Tongue (tissue), 3 donors: Measurements from ENCODE around the gene SP4. TPM values are rescaled to one million over a fixed set of nuclear protein-coding genes. Genes with fewer than 3 reads are reported as not detected.
"Not testable (repeated sequence)": the region's sequence is repeated elsewhere in the genome, so short reads cannot be mapped to it uniquely, and the experiment has no call there.

ENCODE experiments used
- DNase-seq: peaks from one replicate; pipeline ENCODE4 v3.0.0-alpha.2; 2015
- small RNA-seq: library from RNA; depleted of rRNA; stranded (forward); fragments of <200 nt; gene quantifications from one replicate; pipeline ENCODE3, GENCODE V24; 2014; ENCODE audit warnings: low replicate concordance
- total RNA-seq: library from RNA; depleted of rRNA; stranded (reverse); fragments of >200 nt; gene quantifications from one replicate; pipeline ENCODE4 v1.2.3, GENCODE V29; 2014

SP4 gene
- total RNA-seq, 1 donor from 2014 or later: 13.4 TPM

DNA sequence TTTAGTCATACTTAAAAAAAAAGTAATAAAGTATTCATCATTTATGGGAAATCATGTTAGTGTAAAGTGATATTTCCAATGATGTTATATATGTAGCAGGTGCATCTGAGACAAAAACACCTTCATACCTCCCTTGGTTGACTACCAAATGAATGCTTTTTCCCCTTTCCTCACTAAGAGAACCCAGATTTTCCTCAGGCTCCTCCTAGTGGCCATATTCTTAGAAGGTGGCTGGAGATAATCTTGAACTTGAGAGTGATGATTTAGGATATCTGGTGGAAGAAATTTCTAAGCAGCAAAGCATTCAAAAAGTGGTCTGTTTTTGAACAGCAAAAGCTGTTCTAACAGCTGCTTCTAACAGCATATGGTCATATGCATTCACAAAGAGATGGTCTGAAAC lies 98.1 kb downstream of the SP4 start:
- DNase-seq: no peak

DNA sequence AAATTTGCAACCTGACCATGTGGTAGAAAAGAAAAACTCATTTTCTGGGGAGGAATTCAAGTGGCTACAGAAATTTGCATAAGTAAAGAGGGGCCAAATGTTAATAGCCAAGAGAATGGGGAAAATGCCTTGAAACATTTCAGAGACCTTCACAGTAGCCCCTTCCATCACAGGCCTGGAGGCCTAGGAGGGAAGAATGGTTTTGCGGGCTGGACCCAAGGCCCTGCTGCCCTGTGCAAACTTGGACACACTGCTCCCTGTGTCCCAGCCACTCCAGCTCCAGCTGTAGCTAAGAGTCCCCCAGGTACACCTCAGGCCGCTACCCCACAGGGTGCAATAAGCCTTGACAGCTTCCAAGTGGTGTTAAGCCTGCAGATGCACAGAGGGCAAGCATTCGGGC lies 98.6 kb downstream of the SP4 start:
- no peak for DNase-seq

DNA sequence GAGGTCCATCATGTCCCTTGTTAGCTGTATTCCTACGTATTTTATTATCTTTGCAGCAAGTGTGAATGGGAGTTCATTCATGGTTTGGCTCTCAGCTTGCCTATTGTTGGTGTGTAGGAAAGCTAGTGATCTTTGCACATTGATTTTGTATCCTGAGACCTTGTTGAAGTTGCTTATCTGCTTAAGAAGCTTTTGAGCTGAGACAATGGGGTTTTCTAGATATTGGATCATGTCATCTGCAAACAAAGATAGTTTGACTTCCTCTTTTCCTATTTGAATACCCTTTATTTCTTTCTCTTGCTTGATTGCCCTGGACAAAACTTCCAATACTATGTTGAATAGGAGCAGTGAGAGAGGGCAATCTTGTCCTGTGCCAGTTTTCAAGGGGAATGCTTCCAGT lies 104.6 kb downstream of the SP4 start:
- not testable (repeated sequence) for DNase-seq

DNA sequence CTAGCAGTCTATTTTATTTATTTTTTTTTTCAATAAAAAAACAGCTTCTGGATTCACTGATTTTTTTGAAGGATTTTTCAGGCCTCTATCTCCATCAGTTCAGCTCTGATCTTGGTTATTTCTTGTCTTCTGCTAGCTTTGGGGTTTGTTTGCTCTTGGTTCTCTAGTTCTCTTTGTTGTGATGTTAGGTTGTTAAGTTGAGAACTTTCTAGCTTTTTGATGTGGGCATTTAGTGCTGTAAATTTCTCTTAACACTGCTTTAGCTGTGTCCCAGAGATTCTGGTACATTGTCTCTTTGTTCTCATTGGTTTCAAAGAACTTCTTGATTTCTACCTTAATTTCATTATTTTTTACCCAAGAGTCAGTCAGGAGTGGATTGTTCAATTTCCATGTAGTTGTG lies 105.8 kb downstream of the SP4 start:
- DNase-seq: not testable (repeated sequence)

DNA sequence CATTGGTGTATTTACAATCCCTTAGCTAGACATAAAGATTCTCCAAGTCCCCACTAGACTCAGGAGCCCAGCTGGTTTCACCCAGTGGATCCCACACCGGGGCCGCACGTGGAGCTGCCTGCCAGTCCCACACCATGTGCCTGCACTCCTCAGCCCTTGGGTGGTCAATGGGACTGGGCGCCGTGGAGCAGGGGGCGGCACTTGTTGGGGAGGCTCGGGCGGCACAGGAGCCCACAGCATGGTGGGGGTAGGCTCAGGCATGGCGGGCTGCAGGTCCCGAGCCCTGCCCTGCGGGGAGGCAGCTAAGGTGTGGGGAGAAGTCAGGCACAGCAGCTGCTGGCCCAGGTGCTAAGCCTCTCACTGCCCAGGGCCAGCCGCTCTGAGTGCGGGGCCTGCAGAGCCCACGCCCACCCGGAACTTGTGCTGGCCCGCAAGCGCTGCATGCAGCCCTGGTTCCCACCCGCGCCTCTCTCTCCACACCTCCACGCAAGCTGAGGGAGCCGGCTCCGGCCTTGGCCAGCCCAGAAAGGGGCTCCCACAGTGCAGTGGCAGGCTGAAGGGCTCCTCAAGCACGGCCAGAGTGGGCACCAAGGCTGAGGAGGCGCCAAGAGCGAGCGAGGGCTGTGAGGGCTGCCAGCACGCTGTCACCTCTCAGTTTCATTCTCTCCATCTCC lies 108.7 kb downstream of the SP4 start:
- DNase-seq: not testable (repeated sequence)

DNA sequence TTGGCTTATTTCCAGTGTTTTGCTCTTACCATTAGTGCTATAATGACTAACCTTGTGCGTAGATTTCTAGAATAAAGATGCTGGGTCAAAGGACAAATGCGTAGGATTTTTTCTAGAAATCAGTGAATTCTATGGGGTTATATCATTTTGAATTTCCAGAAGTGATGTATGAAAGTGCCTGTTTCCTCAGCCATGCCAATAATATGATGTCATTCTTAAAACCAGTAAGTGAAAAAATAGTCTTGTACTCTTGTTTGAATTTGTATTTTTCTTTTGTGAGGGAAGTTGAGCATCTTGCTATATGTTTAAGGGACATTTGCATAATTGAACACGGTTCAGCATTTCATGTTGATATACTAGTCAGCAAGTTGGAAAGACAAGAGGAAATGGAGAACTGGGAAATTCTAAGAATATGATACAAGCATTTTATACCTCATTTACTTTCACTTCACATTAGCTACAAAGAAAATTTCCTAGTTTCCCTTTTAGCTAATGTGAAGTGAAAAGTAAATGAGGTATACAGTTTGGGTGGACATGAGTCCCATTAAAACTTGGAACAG lies 111.1 kb downstream of the SP4 start:
- DNase-seq: no peak

DNA sequence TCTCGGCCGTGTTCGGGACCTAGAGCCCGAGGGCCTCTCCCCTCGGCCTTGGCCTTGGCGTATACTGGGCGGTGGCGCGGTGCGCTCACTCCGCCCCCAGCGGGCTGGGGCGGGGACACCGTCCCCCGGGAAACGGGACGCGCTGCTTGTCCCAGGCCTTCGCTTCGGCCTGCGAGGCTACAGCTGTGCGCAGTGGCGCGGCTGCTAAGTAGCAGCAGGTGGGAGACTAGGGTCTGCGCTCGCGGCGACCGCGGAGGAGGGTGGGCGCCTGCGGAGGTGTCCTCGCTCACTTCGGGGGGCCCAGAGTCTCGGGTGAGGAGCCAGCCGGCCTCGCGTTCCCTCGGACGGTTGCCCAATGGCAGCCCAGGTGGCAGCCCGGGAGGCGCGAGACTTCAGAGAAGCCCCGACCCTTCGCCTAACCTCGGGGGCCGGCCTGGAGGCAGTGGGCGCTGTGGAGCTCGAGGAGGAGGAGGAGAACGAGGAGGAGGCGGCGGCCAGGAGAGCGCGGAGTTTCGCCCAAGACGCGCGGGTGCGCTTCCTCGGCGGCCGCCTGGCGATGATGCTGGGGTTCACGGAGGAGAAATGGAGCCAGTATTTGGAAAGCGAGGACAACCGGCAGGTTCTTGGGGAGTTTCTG lies 115.1 kb downstream of the SP4 start, which contains the start of gene DNAH11:
TSS of gene DNAH11 (plus strand) at position 149 of the 637 bp plus-strand sequence. CDS start at position 356, 207 bp downstream.
- peak; percentile 62 for DNase-seq

DNA sequence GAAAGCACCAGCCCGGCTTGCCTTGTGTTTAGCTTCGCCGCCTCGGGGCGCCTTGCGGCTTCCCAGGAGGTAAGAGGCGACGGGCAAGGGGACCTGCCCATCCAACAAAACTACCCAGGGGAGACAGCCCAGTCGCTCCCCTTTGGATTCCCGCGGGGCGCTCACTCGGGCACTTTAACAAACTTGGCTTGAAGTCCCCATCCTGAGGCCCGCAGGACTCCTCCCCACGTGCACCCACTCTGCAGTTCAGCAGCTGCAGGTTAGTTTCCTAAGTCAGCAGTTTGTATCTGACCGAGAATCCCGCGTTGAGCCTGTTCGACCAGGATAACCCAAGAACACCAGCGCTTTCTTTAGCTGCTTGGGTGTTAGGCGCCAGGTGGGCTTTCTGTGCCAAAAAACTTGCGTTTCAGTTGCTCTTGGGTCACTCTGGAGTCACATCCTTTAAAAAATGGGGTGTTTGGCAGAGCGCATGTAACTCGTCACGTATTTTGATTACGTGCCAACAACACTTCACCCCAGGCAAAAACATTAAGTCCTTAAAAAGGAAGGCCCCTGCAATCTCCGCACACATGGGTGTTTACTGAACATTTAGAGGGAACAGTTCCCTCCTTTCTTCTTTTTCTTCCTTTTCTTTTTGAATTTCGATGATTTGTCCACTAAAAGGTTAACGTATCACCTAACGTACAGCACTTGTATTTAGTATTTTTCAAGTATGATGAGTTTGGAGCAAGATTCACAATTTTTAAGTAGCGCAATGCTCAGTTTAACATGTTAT lies 115.8 kb downstream of the SP4 start:
- DNase-seq: peak; percentile 50

DNA sequence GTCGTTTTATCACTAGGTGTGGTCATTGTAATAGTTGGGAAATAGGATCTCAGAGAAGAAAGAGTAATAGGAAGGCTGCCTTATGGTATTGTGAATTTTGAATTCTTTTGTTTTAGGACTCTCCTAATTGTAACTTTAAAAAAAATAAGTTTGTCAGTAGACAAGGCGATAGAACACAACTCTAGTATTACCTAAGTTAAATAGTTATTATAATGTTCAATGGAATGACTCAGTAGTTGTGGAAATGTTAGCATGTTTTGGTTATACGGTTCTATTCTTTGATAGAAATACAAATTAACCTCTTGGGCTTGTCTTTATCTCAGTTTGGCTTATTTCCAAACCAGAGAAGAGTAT lies 116.4 kb downstream of the SP4 start:
- DNase-seq: no peak

DNA sequence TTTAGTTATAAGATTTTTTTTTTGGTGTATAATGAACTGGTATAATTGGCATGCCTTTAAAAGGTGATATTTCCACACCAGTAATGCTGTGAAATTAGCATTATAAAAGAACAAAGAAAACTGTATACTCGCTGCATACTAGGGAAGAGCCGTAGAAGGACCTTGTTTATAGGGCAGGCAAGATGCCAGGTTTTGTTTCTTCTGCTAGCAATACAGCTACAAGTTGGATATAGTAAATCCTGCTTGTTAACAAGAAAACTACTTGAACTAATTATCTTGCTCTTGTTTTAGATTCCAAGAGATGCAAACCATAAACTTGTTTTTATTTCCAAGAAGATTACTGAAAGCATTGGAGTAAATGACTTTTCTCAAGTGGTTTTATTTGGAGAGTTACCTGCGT lies 116.8 kb downstream of the SP4 start:
- peak; percentile 44 for DNase-seq

DNA sequence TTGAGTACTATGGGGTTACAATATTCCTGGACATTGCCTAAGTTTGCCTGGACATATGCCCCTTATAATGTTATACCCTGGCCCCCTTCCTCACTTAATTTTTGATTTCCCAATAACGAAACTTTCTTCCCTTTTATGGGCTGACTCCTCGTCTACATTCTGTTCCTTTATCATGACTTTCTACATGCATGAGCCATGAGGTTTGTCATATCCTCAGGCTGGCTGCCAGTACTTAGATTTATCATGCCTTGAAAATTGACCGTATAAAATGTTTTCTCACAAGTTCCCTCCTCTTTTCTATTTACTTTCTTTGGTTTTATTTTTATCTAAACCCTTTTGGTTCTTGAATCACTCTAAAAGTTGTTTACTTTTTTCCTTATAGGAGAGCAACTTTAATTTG lies 119.6 kb downstream of the SP4 start:
- DNase-seq: no peak

DNA sequence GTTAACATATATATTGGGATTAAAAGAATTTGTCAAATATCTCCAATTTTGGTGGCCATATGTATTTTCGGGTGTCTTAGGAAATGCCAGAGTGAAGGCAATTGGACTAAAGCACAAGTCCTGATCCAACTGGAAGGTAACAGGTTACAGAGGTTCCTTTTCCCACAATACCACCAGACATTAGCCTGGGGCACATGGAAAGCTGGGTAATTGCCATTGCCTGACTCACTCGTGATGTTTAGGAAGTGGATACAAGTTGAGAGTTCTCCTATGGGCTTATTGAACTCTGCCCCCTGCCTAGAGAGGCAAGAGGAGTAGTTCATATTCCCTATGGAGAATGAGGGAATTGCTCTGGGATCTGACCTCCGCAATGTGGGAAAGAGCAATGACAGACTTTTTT lies 120.6 kb downstream of the SP4 start:
- no peak for DNase-seq

DNA sequence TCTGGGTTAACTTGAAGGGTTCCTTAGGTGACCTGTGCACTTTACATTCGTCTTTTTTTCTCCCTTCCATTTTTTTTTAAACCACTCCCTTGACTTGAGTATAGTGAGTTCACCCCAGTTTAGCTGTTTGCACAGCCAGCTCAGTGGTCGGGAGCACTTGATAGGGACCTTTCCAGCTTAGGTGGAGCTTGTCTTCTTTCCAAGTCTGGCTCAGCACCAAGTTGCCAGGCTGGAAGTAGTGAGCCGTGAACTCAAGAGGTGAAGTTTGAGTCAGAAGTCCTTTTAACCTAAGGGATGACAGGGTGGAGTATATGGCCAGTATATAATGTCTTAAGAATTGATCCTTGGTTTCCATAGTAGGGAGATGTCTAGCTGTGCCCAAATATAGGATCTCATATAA lies 122.2 kb downstream of the SP4 start:
- DNase-seq: no peak

DNA sequence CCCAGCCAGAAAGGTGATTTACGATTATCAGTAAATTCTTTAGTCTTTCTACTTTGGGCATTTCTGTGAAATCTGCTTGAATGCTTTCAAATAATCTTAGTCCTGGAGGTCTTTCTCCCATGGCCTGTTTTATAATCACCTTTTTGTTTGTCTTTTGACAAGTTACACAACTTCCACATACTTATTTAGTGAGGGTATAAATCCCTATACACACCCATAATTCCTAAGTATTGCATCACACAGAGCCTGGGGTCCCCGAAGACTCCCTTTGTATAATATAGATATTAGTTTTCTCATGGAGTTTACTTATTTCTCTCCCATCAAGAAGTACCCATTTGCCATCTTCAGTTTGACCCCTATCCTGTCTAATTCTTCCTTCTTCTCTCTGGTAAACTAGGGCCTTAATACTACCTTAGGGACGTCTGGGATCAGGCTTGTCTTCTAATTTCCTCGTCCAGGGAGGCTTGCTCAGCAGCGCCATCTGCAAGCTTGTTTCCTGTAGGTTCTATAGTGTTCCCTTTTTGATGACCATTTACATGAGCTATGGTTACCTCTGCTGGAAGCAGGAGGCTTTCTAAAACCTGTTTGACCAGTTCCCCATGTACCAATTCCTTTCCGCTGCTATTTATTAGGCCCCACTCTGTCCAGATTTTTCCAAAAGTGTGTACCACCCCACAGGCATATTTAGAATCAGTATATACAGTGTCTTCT lies 123.1 kb downstream of the SP4 start:
- no peak for DNase-seq

DNA sequence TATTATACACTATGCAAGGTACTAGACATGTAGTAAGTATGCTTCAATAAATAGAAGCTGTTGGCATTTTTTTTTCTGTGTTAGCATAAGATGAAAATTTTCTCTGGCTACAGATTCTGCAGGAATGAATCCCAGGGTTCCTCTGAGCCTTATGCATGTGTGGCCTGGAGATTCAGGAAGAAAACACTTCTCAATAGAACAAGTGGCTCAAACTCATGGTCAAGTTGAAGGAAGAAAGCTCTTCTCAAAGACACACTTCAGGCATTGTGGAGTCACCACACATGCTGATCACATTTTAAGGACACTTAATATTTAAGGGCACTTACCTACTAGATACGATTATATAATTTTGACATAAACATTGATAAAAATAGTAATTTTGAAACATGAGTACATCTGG lies 134.5 kb downstream of the SP4 start:
- no peak for DNase-seq

Small RNA genes within 50 kb of the gene (small RNA-seq; reads per million reads assigned to genes)
- gene MIR1183 (not detected), gene RNU1-15P (not detected)

Other genes starting within 250 kb of the SP4 start
- 1.8 TPM for gene DNAH11, start 115.0 kb downstream of the SP4 start, total RNA-seq